PC-9 (cell line): ENCODE measurements around the gene TMEM82. TPM values are rescaled to one million over a fixed set of nuclear protein-coding genes. Genes with fewer than 3 reads are reported as not detected.

ENCODE experiments used
- BruUV-seq: library from RNA; stranded (reverse); fragments of 400-500 nt; replicated peaks from 2 replicates; lab custom pipeline; 2021; lab: Mats Ljungman, UMichigan
- CTCF ChIA-PET: fragments of 300-600 bp; sonication (Branson Sonifier 250); formaldehyde crosslinking; loops from one replicate; lab custom pipeline; 2022; ENCODE audit warnings: antibody characterized with exemption; lab: Charles Lee
- POLR2A ChIA-PET: fragments of 300-600 bp; sonication (Branson Sonifier 250); formaldehyde crosslinking; loops from one replicate; lab custom pipeline; 2022; ENCODE audit warnings: antibody characterized with exemption; ENCODE audit not compliant: unreplicated experiment; lab: Charles Lee
- DNase-seq, 2 experiments: peaks; one replicate each; pipeline versions ENCODE4 v3.0.0 to v3.0.0-alpha.2; 2015 to 2022; ENCODE audit warnings: mixed read lengths in 1 of 2
- H2AFZ ChIP-seq: fragments of 200-600 bp; sonication (generic); 2 replicates; pipeline ENCODE4 v1.8.1; 2017; ENCODE audit warnings: antibody characterized with exemption
- H3F3A ChIP-seq: fragments of 200-600 bp; sonication (generic); 2 replicates; pipeline ENCODE4 v1.8.1; 2017; ENCODE audit warnings: antibody characterized with exemption, mild to moderate bottlenecking, low read depth; ENCODE audit not compliant: insufficient read depth
- H3K27ac ChIP-seq: fragments of 200-600 bp; sonication (generic); 2 replicates; pipeline ENCODE4 v1.6.1; 2016; ENCODE audit warnings: mixed run types
- H3K27me3 ChIP-seq: fragments of 200-600 bp; sonication (generic); 2 replicates; pipeline ENCODE4 v1.6.1; 2016; ENCODE audit warnings: low read depth, mixed run types; ENCODE audit not compliant: insufficient read depth
- H3K36me3 ChIP-seq: fragments of 200-600 bp; sonication (generic); 2 replicates; pipeline ENCODE4 v1.6.1; 2016; ENCODE audit warnings: low read depth, mixed run types
- H3K4me1 ChIP-seq: fragments of 200-600 bp; sonication (generic); replicated peaks from 2 replicates; pipeline ENCODE4 v1.6.1; 2016; ENCODE audit warnings: mixed run types; ENCODE audit not compliant: insufficient read depth
- H3K4me2 ChIP-seq: fragments of 200-600 bp; sonication (generic); 2 replicates; pipeline ENCODE4 v1.6.1; 2017; ENCODE audit warnings: mixed run types
- H3K4me3 ChIP-seq: fragments of 200-600 bp; sonication (generic); 2 replicates; pipeline ENCODE4 v1.6.1; 2016; ENCODE audit warnings: mixed run types
- H3K79me2 ChIP-seq: fragments of 200-600 bp; sonication (generic); 2 replicates; pipeline ENCODE4 v1.6.1; 2017; ENCODE audit warnings: low read depth, mixed run types
- H3K9me2 ChIP-seq: fragments of 200-600 bp; sonication (generic); 2 replicates; pipeline ENCODE4 v1.8.1; 2017; ENCODE audit warnings: mild to moderate bottlenecking; ENCODE audit not compliant: insufficient read depth
- H3K9me3 ChIP-seq: fragments of 200-600 bp; sonication (generic); 2 replicates; pipeline ENCODE4 v1.8.1; 2016; ENCODE audit warnings: low read depth; ENCODE audit not compliant: insufficient read depth
- H4K20me1 ChIP-seq: fragments of 200-600 bp; sonication (generic); 2 replicates; pipeline ENCODE4 v1.8.1; 2017; ENCODE audit not compliant: insufficient read depth
- EZH2 ChIP-seq: fragments of 200-600 bp; sonication (generic); IDR thresholded peaks from 2 replicates; pipeline ENCODE4 v1.8.0; 2017; ENCODE audit warnings: antibody characterized with exemption, low read depth
- intact Hi-C: fragments of 100-400 bp; cut with micrococcal nuclease; formaldehyde crosslinking; loops from one replicate; pipeline ENCODE4 v1.10.0; 2022; ENCODE audit not compliant: unreplicated experiment
- total RNA-seq: library from RNA; stranded (reverse); gene quantifications from 2 replicates; pipeline ENCODE4 v1.2.3, GENCODE V29; 2021
- TF ChIP-seq, protein P1 (sequence below): fragments of 200-600 bp; sonication (generic); conservative IDR thresholded peaks from 2 replicates; pipeline ENCODE4 v1.6.1; 2017; ENCODE audit warnings: mixed run types, antibody characterized with exemption, mild to moderate bottlenecking, moderate library complexity

The TMEM82 gene
- total RNA-seq, 1 experiment from 2014 or later = not detected

DNA sequence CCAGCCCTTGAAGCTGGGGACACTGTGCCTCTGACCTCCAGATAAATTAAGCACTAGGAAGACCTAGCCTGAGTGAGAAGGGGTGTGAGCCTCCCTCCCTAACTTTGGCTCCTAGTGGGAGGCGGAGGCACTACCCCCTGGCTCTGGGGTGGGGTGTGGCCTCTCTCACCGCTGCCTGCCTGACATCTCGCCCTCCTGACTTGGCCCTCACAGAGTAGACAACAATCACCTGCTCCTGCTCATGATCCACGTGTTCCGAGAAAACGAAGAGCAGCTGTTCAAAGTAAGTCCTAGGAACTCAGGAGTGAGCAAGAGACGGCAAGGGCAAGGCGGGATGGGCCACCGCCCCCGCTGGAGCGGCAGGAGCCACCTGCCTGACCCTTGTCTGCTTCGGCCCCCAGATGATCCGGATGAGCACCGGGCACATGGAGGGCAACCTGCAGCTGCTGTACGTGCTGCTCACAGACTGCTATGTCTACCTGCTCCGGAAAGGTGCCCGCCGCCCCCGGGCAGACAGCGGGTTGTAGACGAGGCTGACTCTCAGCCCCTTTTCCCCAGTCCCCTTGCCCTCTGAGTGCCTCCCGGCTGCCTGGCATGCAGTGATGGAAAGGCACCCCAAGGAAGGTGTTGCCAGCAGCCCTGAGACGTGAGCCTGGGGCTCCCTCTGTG is 14.3 kb upstream of the TMEM82 start:
- Histone ChIP-seq H4K20me1 (no peaks in the 10 kb centered on the region), H3K9me3 (no peaks in the 10 kb centered on the region), H3K27me3 (no peaks in the 10 kb centered on the region), H3K4me1 (no peaks in the 10 kb centered on the region), H3K79me2 (no peaks in the 10 kb centered on the region), H3K36me3 (no peaks in the 10 kb centered on the region), H3K27ac (no peak overlapping the region), H3K9me2 (no peaks in the 10 kb centered on the region), H2AFZ (no peak overlapping the region), H3K4me3 (no peak overlapping the region), H3F3A (no peaks in the 10 kb centered on the region), H3K4me2 (no peak overlapping the region)
- no TSS peak for BruUV-seq
- TF ChIP-seq, protein P1, sequence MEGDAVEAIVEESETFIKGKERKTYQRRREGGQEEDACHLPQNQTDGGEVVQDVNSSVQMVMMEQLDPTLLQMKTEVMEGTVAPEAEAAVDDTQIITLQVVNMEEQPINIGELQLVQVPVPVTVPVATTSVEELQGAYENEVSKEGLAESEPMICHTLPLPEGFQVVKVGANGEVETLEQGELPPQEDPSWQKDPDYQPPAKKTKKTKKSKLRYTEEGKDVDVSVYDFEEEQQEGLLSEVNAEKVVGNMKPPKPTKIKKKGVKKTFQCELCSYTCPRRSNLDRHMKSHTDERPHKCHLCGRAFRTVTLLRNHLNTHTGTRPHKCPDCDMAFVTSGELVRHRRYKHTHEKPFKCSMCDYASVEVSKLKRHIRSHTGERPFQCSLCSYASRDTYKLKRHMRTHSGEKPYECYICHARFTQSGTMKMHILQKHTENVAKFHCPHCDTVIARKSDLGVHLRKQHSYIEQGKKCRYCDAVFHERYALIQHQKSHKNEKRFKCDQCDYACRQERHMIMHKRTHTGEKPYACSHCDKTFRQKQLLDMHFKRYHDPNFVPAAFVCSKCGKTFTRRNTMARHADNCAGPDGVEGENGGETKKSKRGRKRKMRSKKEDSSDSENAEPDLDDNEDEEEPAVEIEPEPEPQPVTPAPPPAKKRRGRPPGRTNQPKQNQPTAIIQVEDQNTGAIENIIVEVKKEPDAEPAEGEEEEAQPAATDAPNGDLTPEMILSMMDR = no peak
- no peak for TF ChIP-seq EZH2
- POLR2A ChIA-PET = no interaction called here
- DNase-seq = no peak
- CTCF ChIA-PET = no interaction called here
- intact Hi-C loops = no loop called here

DNA sequence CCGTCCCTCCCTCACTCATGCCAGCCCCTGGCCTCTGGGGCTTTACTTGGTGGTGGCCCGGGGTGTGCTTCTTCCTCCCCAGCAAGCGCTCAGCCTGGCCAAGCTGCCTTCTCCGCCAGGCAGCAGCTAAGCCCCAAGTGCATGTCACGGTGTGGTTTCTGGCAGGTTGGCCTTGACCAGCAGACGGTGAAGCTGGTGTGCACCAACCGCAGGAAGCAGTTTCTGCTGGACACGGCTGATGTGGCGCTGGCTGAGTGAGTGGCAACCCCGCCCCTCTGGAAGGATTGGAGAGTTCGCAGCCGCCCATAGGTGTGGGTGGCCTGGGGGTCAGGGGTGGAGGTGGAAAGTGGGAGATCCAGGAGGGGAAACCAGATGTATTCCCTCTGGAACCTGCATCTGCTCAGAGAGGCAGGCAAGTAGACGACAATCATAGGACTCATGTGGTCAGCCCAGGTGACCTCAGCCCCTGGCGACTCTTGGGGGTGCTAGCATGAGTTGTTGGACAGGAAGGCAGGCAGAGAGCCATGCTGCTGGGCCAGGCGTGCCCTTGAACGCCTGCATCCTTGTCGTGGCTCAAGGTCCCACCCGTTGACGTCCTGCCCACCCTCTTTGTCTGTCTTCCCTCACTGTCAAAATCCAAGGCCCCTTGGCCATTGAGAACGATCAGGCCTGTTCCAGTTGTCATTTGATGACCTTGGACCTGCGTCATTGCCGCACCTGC is 13.2 kb upstream of the TMEM82 start:
- H2AFZ ChIP-seq = no peak overlapping the region
- CTCF ChIA-PET = no interaction called here
- H3K36me3 ChIP-seq = no peaks in the 10 kb centered on the region
- H3F3A ChIP-seq = no peaks in the 10 kb centered on the region
- POLR2A ChIA-PET = no interaction called here
- no peaks in the 10 kb centered on the region for H3K27me3 ChIP-seq
- H3K9me2 ChIP-seq = no peaks in the 10 kb centered on the region
- no peaks in the 10 kb centered on the region for H3K4me1 ChIP-seq
- no peak overlapping the region for H3K4me2 ChIP-seq
- H3K9me3 ChIP-seq = no peaks in the 10 kb centered on the region
- BruUV-seq = no TSS peak
- intact Hi-C loops = no loop called here
- no peak overlapping the region for H3K4me3 ChIP-seq
- no peaks in the 10 kb centered on the region for H3K79me2 ChIP-seq
- DNase-seq = no peak
- no peak for TF ChIP-seq EZH2
- TF ChIP-seq, protein P1 = no peak
- no peak overlapping the region for H3K27ac ChIP-seq
- H4K20me1 ChIP-seq = no peaks in the 10 kb centered on the region

DNA sequence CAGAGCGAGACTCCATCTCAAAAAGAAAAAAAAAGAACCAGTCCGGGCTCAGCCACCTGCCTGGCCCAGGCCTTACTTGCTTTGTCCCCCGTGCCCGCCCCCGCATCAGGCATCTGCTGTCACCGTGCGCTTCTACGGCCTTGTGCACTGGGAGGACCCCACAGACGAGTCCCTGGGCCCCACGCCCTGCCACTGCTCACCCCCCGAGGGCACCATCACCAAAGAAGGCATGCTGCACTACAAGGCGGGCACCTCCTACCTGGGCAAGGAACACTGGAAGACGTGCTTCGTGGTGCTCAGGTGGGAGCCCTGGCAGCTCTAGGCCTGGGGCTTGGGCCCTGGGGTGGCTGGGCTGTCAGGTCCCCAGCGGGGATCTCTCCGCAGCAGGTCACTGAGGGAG is 11.9 kb upstream of the TMEM82 start:
- ChIA-PET POLR2A (no interaction called here), CTCF (no interaction called here)
- Histone ChIP-seq H3K27me3 (no peaks in the 10 kb centered on the region), H2AFZ (no peak overlapping the region), H3K79me2 (no peaks in the 10 kb centered on the region), H3K4me1 (no peaks in the 10 kb centered on the region), H4K20me1 (no peaks in the 10 kb centered on the region), H3K4me3 (no peak overlapping the region), H3K4me2 (no peak overlapping the region), H3K9me3 (no peaks in the 10 kb centered on the region), H3K9me2 (no peaks in the 10 kb centered on the region), H3K36me3 (no peaks in the 10 kb centered on the region), H3K27ac (no peak overlapping the region), H3F3A (no peaks in the 10 kb centered on the region)
- intact Hi-C loops = no loop called here
- TF ChIP-seq, protein P1 = no peak
- TF ChIP-seq EZH2 = no peak
- no TSS peak for BruUV-seq
- no peak for DNase-seq
